SJSA1 (cell line): Measurements from ENCODE around the gene ZSWIM8. TPM values are rescaled to one million over a fixed set of nuclear protein-coding genes. Genes with fewer than 3 reads are reported as not detected.
"Not testable (repeated sequence)": the region's sequence is repeated elsewhere in the genome, so short reads cannot be mapped to it uniquely, and the experiment has no call there.

Source experiments
- DNase-seq, 2 experiments: peaks; one replicate each; pipeline ENCODE4 v3.0.0-alpha.2; 2015 to 2020; ENCODE audit warnings: low spot score in 2 of 2, low read depth in 1 of 2
- H3K27ac ChIP-seq: fragments of 250-450 bp; sonication (Bioruptor Pico); 2 replicates; pipeline ENCODE4 v1.5.1; 2020; ENCODE audit warnings: mild to moderate bottlenecking, moderate library complexity
- H3K27me3 ChIP-seq: fragments of 250-450 bp; sonication (Bioruptor Pico); replicated peaks from 2 replicates; pipeline ENCODE4 v1.5.1; 2020; ENCODE audit warnings: mild to moderate bottlenecking, moderate library complexity
- H3K36me3 ChIP-seq: fragments of 250-450 bp; sonication (Bioruptor Pico); 2 replicates; pipeline ENCODE4 v1.5.1; 2020; ENCODE audit warnings: mild to moderate bottlenecking
- H3K4me1 ChIP-seq: fragments of 250-450 bp; sonication (Bioruptor Pico); replicated peaks from 2 replicates; pipeline ENCODE4 v1.6.1; 2021; ENCODE audit warnings: mild to moderate bottlenecking
- H3K4me3 ChIP-seq: fragments of 250-450 bp; sonication (Bioruptor Pico); 2 replicates; pipeline ENCODE4 v1.5.1; 2020; ENCODE audit warnings: mild to moderate bottlenecking
- H3K9me3 ChIP-seq: fragments of 250-450 bp; sonication (Bioruptor Pico); replicated peaks from 2 replicates; pipeline ENCODE4 v1.5.1; 2020; ENCODE audit warnings: mild to moderate bottlenecking
- total RNA-seq: library from RNA; depleted of rRNA; stranded (reverse); fragments of >200 nt; shearing (Covaris generic); gene quantifications from 2 replicates; pipeline ENCODE4 v1.2.3, GENCODE V29; 2014

ZSWIM8 gene
- total RNA-seq, 1 experiment from 2014 or later = 35.8 TPM

GRCh38 chr10:73780966-73781365 lies 4.4 kb upstream of the ZSWIM8 start:
- Histone ChIP-seq H3K27ac (peak overlapping the region; percentile 67; the same call in 1 of the 2 replicates), H3K4me1 (peaks cover 24% of the 10 kb centered on the region), H3K27me3 (no peaks in the 10 kb centered on the region), H3K9me3 (no peaks in the 10 kb centered on the region), H3K36me3 (peaks cover 61% of the 10 kb centered on the region), H3K4me3 (peak overlapping the region; percentile 81)
- DNase-seq = no peak

- Histone ChIP-seq H3K27ac (peak overlapping the region; percentile 67), H3K4me3 (peak overlapping the region; percentile 81), H3K9me3 (no peaks in the 10 kb centered on the region), H3K4me1 (peaks cover 25% of the 10 kb centered on the region), H3K36me3 (peaks cover 58% of the 10 kb centered on the region), H3K27me3 (no peaks in the 10 kb centered on the region)
- no peak for DNase-seq
These were observed 3.9 kb upstream of the ZSWIM8 start for GRCh38 chr10:73781548-73781878.

- peak within 1 kb of the TSS; percentile 67 for H3K27ac ChIP-seq
- no peaks in the 10 kb centered on the region for H3K27me3 ChIP-seq
- DNase-seq = peak; percentile 75 to 90
- H3K4me1 ChIP-seq = peaks cover 31% of the 10 kb centered on the region
- no peaks in the 10 kb centered on the region for H3K9me3 ChIP-seq
- peaks cover 53% of the 10 kb centered on the region for H3K36me3 ChIP-seq
- H3K4me3 ChIP-seq = peak within 1 kb of the TSS; percentile 81
These were observed 3.3 kb upstream of the ZSWIM8 start, which contains the start of gene CHCHD1 for GRCh38 chr10:73781879-73782748. CHCHD1 (plus strand) TSS chr10:73782048; CDS start chr10:73782076, 28 bp downstream.

- H3K36me3 ChIP-seq = peaks cover 54% of the 10 kb centered on the region
- peak overlapping the region; percentile 81 for H3K4me3 ChIP-seq
- H3K27ac ChIP-seq = no peak overlapping the region; the same call in 1 of the 2 replicates
- H3K9me3 ChIP-seq = no peaks in the 10 kb centered on the region
- no peak for DNase-seq
- H3K27me3 ChIP-seq = no peaks in the 10 kb centered on the region
- H3K4me1 ChIP-seq = peaks cover 35% of the 10 kb centered on the region
These were observed 2.7 kb upstream of the ZSWIM8 start for GRCh38 chr10:73782749-73783085.

GRCh38 chr10:73785721-73786511 lies 510 bp downstream of the ZSWIM8 start:
- Histone ChIP-seq H3K4me1 (peaks cover 30% of the 10 kb centered on the region), H3K36me3 (peaks cover 44% of the 10 kb centered on the region), H3K4me3 (peak overlapping the region; percentile 64), H3K27me3 (no peaks in the 10 kb centered on the region), H3K9me3 (no peaks in the 10 kb centered on the region), H3K27ac (peak overlapping the region; percentile 38; the same call in 1 of the 2 replicates)
- peak; percentile 53 to 60 for DNase-seq

- H3K36me3 ChIP-seq = peaks cover 45% of the 10 kb centered on the region
- peaks cover 26% of the 10 kb centered on the region for H3K4me1 ChIP-seq
- H3K4me3 ChIP-seq = peak overlapping the region; percentile 64
- no peak for DNase-seq
- H3K27me3 ChIP-seq = no peaks in the 10 kb centered on the region
- H3K9me3 ChIP-seq = no peaks in the 10 kb centered on the region
- no peak overlapping the region for H3K27ac ChIP-seq
These were observed 1.1 kb downstream of the ZSWIM8 start for GRCh38 chr10:73786512-73786885.

- not testable (repeated sequence) for DNase-seq, H3K27ac ChIP-seq, H3K27me3 ChIP-seq, H3K4me3 ChIP-seq, H3K9me3 ChIP-seq
- peaks cover 26% of the 10 kb centered on the region for H3K4me1 ChIP-seq
- H3K36me3 ChIP-seq = peaks cover 49% of the 10 kb centered on the region
These were observed 1.8 kb downstream of the ZSWIM8 start for GRCh38 chr10:73787031-73787800.

- Histone ChIP-seq H3K36me3 (peaks cover 55% of the 10 kb centered on the region), H3K4me1 (peaks cover 15% of the 10 kb centered on the region), H3K27ac (no peak overlapping the region)
These were observed 3.7 kb downstream of the ZSWIM8 start for GRCh38 chr10:73788864-73789658.

GRCh38 chr10:73789659-73790055 lies 4.3 kb downstream of the ZSWIM8 start:
- Histone ChIP-seq H3K27me3 (no peaks in the 10 kb centered on the region), H3K27ac (no peak overlapping the region), H3K4me3 (no peak overlapping the region), H3K4me1 (peaks cover 14% of the 10 kb centered on the region), H3K9me3 (no peaks in the 10 kb centered on the region), H3K36me3 (peaks cover 61% of the 10 kb centered on the region)
- no peak for DNase-seq

More at GRCh38 chr10:73788864-73789658, 3.7 kb downstream of the ZSWIM8 start:
- DNase-seq = no peak
- Histone ChIP-seq H3K4me3 (no peak overlapping the region), H3K27me3 (no peaks in the 10 kb centered on the region), H3K9me3 (no peaks in the 10 kb centered on the region)

- Histone ChIP-seq H3K27me3 (no peaks in the 10 kb centered on the region), H3K36me3 (peaks cover 70% of the 10 kb centered on the region), H3K4me3 (no peak overlapping the region), H3K27ac (no peak overlapping the region), H3K9me3 (no peaks in the 10 kb centered on the region), H3K4me1 (peaks cover 10% of the 10 kb centered on the region; the same call in 1 of the 2 replicates)
- DNase-seq = no peak
These were observed 5.7 kb downstream of the ZSWIM8 start for GRCh38 chr10:73790886-73791625.

- H3K4me3 ChIP-seq = no peak overlapping the region
- no peaks in the 10 kb centered on the region for H3K27me3 ChIP-seq
- H3K27ac ChIP-seq = no peak overlapping the region
- peaks cover 5% of the 10 kb centered on the region; the same call in 1 of the 2 replicates for H3K4me1 ChIP-seq
- DNase-seq = no peak
- H3K36me3 ChIP-seq = peaks cover 78% of the 10 kb centered on the region
- H3K9me3 ChIP-seq = no peaks in the 10 kb centered on the region
These were observed 6.5 kb downstream of the ZSWIM8 start for GRCh38 chr10:73791871-73792400.

- Histone ChIP-seq H3K4me1 (no peaks in the 10 kb centered on the region), H3K27ac (no peak overlapping the region), H3K4me3 (no peak overlapping the region), H3K9me3 (no peaks in the 10 kb centered on the region), H3K36me3 (peaks cover 87% of the 10 kb centered on the region), H3K27me3 (no peaks in the 10 kb centered on the region)
- no peak for DNase-seq
These were observed 8.1 kb downstream of the ZSWIM8 start for GRCh38 chr10:73793456-73793855.
